CMK (cell line): Measurements from ENCODE around the gene SNX22.
"Not testable (repeated sequence)": the region's sequence is repeated elsewhere in the genome, so short reads cannot be mapped to it uniquely, and the experiment has no call there.

Experiments used
- DNase-seq: peaks from one replicate; pipeline ENCODE4 v3.0.0-alpha.2; 2010; ENCODE audit warnings: low read depth

The SNX22 gene

DNA sequence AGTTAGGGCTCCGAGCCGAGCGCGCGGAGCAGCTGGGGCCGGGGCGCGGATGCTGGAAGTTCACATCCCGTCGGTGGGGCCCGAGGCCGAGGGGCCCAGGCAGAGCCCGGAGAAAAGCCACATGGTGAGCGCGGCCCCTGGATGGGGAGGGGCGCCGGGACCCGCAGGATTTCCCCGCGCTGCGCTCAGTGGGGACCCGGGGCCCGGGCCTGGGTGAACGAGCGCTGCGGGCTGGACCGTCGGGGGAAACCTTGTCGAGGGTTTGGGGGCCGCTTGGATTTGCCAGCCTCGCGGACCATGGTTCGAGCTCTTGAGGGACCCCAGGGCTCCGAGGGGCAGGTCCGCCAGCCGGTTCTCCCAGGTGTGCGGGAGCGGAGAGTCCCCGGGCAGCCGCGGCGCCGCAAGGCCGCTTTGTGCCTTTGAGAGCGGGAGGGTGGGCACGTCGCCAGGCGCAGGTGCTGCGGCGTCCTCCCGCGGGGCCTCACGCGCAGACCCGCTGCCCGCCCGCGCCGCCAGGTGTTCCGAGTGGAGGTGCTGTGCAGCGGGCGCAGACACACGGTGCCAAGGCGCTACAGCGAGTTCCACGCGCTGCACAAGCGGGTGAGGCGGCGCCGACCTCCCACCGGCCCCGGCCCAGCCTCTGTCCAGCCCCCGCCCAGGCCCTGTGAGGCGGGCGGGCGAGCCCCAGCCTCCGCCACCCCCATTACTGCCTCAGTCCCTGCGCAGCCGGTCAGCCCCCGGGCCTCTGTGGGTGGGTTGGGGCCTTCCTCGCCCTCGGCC lies at the start of gene SNX22:
SNX22 (plus strand) TSS at position 5 of the 780 bp plus-strand sequence; CDS start at position 50, 45 bp downstream.
- DNase-seq, result no peak

- no peak for DNase-seq
Observed at GRCh38 chr15:64102497-64102896, 49.0 kb upstream of the SNX22 start.

DNA sequence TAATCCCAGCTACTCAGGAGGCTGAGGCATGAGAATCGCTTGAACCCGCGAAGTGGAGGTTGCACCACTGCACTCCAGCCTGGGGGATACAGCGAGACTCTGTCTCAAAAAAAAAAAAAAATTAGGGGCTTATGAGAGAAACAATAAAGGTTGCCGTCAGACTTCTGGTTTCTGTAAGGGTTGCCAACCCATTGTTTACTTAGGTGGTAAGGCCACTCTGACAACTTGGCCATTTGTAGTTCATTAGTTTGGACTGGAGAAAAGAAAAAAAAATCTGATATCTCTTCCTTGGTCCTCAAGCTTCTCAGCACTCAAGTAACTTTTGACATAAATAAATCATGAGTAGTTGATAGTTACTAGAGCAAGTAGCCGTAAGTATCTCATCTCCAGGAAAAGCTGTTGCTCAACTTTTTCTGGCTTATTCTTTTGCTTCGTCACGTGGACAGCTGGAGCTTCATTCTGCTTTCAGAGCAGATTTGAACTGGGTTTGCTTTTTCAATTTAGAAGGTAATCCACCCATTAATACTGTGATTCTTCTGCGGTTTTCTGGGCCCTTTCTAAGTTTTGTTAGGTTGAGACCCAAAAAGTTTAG lies 46.3 kb upstream of the SNX22 start:
- DNase-seq, result no peak

- no peak for DNase-seq
Observed at GRCh38 chr15:64107337-64107736, 44.2 kb upstream of the SNX22 start.

DNA sequence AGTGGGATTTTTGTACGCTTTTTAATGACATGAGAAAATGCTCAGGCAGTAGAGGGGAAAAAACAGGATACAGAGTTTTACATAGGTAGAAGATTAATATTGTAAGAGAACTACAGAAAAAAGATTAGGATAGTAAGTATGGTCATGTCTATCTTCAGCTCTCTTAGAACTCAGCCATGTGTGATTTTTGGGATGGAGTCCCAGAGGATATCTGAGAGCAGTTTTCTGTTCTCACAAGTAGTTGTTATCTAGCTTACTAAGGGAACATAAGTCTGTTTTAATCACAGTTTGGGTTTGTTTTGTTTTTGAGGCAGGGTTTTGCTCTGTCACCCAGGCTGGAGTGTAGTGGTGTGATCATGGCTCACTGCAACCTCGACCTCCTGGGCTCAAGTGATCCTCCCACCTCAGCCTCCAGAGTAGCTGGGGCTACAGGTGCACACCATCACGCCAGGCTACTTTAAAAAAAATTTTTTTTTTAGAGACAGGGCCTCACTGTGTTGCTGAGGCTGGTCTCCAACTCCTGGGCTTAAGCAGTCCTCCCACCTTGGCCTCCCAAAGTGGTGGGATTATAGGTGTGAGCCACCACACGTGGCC lies 41.3 kb upstream of the SNX22 start:
- not testable (repeated sequence) for DNase-seq

DNA sequence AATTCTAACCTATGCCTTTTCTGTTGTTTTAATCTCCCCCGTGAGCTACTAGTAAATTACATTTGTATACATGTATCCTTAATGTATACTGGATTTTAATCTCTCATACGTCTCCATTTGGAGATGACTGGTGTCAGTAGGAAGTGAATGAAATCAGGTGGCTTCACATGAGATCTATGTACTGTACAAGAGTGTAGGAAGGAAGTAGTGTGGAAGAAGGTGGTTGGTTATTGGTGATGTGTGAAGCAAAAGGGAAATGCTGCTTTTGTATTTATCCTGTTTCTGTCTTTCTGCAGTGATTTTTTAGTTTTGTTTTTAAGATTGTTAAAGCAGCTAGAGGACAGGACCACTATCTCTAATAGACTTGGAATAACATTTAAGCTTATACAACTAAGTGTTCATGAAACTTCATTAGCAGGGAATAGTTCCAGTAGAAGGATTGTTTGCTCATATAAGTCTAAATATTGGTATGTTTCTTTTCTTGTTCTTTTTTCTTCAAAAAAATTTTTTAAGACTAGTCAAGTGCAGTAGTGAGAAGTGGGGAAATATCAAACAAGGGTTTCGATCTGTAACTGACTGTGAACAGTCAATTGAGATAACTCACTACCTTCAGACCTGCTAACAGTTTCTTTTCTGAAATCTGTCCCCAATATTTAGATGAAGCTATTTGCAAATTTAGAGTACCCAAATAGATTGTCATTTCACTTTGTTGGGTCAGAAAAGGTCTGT lies 40.4 kb upstream of the SNX22 start:
- DNase-seq, result no peak

DNA sequence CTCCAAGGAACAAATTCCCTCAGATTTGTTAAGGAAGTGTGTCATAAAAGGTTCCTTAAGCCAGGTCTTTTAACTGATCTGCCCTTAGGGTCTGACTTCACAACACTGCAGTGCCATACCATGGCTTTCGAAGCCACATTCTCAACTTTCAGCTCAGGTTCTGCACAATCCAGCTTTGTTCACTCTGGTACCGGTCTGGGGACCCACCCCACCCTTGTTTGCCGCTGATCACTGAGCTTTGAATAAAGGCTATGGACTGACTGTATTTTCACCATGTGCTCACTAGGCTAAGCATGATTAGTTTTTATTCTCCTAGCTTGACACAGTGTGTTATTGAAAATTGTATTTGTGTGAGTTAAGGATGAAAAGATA lies 39.9 kb upstream of the SNX22 start:
- no peak for DNase-seq

- no peak for DNase-seq
Observed at GRCh38 chr15:64112073-64112772, 39.3 kb upstream of the SNX22 start.

DNA sequence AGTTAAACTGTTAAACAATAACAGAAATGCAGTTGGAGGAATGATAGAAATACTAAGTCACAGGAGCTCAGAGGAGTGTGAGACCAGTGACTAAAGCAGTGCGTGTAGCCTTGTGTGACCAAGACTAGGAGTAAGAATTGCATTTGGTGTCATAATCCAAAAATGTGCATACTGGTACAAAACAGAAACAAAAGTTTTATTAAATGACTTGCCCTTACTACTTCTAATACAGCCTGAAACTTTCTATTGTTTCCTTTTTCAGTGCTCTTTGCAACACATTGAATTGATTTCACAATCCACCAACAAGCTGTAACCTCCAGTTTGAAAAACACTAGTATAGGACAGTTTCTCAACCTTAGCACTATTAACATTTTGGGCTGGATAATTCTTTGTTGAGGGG lies 38.6 kb upstream of the SNX22 start:
- DNase-seq, result no peak

DNA sequence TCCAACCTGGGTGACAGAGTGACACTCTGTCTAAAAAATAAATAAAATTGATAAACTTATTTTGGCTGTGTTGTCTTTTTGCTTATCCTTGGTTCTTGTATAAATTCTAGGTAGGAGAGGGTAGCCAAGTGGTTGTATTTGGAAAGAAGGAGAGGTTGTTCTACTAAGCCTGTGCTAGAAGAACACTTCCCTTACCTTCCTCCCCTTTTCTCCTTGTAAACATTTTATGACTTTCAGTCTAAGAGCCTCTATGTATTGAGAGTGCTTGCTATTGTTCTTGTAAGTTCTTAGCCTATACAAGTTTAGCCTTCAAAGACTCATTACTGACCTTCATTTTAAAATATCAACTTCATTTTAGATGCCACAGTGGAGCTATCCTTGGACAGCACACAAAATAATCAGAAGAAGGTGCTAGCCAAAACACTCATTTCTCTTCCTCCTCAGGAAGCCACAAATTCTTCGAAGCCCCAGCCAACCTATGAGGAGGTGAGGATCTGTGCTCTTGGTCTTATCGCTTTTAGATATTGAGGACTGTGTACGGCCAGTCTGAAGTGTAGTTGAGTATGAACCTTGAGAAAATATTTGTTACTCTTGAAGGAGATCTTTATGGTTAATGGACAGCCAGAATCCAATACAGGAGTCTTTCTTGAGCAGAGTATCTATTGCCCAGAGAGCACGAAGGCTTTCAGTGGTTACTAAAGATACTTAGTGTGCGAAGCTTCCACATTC lies 33.6 kb upstream of the SNX22 start:
- no peak for DNase-seq

DNA sequence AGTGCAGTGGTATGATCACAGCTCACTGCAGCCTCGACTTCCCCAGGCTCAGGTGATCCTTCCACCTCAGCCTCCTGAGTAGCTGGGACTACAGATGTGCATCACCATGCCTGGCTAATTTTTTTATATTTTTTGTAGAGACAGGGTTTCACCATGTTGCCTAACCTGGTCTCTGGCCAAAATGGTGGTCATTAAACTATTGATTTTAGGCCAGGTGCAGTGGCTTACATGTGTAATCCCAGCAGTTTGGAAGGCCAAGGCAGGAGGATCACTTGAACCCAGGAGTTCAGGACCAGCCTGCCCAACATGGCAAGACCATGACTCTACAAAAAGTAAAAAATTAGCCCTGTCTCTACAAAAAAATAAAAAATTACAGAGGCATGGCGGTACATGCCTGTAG lies 31.2 kb upstream of the SNX22 start:
- not testable (repeated sequence) for DNase-seq

DNA sequence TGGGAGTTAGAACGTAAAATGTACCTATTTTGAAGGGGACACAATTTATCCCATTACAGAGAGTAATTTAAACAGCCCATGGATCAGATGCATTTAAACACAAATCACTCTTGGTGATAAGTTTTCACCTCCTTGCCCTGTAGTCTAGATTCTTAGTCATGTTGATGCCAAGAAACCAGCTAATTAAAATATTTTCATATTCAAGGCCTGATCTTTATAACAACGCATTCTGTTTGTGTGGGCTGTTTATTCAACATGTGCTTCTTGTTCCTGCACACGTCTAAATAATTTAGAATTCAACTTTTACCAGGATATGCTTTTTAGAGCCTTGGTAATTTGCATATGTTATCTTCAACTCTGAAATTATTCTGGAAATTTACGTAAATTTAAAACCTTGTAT lies 29.9 kb upstream of the SNX22 start:
- DNase-seq, result no peak

- no peak for DNase-seq
Observed at GRCh38 chr15:64122444-64122843, 29.1 kb upstream of the SNX22 start.

- DNase-seq, result no peak
Observed at GRCh38 chr15:64122936-64123351, 28.6 kb upstream of the SNX22 start.

DNA sequence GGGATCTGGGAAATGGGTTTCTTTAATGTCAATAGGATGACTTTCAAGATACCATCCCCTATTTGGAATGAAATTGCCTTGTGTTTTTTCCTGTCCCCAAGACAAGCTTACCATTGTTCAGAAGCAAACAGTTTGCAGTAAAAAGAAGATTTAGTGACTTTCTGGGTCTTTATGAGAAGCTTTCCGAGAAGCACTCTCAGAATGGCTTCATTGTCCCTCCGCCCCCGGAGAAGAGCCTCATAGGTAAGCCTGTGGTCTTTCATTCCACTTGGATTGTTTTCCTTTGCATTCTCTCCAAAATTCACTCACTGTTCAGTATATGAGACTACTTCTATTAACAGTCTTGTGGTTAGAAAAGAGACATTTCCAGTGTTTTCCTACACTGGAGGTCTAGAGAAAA lies 25.6 kb upstream of the SNX22 start:
- DNase-seq, result no peak

DNA sequence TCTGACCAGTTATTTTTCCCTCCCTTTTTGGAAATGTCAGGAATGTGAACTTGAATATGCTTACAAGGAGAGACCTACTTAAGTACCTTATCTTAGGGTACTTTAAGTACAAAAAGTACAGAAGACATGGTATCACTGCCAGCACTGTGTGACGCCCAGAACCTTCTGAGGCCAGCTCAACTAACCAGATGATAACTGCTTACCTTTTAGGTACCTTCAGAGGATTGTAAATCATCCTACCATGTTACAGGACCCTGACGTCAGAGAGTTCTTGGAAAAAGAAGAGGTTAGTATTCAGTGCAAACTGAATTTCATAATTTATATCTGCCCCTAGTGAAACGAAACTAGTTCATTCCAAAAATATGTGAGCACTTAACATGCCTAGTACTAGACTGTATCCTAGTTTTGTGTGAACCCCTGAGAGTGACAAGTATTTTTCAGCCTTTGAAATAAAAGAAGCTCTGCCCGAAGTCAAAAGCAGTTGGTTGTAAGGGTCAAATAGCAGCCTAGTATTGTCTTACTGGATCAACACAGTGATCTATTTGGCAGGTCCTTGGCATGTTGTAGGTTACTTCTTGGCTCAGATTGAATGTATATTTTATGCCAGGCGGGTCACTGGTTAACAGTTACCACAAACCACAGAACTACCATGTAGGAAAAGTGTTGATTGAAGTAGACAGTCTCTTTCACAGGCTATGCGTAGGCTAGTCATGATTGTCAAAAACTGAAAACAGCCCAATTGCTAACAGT lies 23.8 kb upstream of the SNX22 start:
- DNase-seq, result no peak

DNA sequence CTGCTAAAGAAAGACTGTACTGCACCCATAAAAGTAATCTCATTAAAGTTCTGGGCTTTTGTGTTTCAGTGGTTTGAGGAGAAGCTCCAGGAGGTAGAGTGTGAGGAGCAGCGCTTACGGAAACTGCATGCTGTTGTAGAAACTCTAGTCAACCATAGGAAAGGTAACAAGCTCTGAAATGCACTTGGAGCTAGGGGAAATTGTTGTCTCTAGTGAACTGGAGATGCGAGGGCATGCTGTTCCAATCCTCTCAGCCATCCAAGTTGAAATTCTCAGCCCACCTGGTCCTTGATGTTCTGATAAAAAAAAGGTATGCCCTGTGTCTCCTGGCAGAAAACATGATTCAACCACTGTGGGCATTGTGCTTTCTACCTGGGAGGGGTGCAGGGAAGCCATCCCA lies 21.4 kb upstream of the SNX22 start:
- DNase-seq, result no peak

GRCh38 chr15:64131547-64131946 lies 20.0 kb upstream of the SNX22 start:
- DNase-seq, result no peak

GRCh38 chr15:64132217-64132616 lies 19.3 kb upstream of the SNX22 start:
- no peak for DNase-seq

DNA sequence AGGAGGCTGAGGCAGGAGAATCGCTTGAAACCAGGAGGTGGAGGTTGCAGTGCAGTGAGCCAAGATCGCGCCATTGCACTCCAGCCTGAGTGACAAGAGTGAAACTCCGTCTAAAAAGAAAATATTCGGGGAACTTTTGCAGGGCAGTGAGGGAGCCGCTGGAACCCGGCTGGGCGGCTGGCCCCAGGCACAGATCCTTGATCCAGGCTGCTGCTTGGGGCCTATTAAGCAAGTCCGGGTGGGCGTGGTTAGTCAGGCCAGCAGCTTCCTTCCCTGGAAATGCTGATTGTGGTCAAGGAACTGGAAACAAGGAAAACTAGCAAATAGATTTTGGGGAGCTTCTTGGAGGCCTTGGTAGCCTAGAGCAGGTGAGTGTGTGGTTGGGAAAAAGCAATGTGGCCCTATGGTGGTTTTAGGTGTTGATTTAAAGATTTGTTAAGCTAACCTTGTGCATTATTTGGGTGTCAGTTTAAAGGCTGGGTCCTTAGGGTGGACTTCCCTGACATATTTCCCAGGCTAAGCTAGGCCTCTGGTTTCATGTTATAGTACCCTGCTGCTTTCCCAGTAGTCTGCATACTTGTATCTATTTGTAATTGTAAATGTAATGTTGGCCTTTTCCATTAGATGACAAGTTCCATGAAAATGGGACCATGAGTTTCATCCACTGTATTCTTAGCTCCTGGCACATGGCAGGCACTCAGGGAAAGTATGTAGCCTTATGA lies 17.7 kb upstream of the SNX22 start:
- DNase-seq, result no peak
